Neutrophil (primary cell): Measurements from ENCODE around the gene ABR.

Experiments
- H3K27ac ChIP-seq: fragments of 200-600 bp; sonication (generic); 2 replicates; pipeline ENCODE4 v1.5.1; 2016; ENCODE audit warnings: mild to moderate bottlenecking, moderate library complexity
- H3K27me3 ChIP-seq: fragments of 200-600 bp; sonication (generic); 2 replicates; pipeline ENCODE4 v1.6.0; 2016; ENCODE audit warnings: mild to moderate bottlenecking
- H3K36me3 ChIP-seq: fragments of 200-600 bp; sonication (generic); 2 replicates; pipeline ENCODE4 v1.5.1; 2017
- H3K4me1 ChIP-seq, 2 experiments: fragments of 200-600 bp in 1 of 2; sonication (generic) in 1 of 2; 1 replicate in 1 of 2; 2 replicates in 1 of 2; pipeline versions ENCODE4 v1.5.1 to v1.6.1; 2013 to 2016; ENCODE audit warnings: low read depth in 1 of 2, low read length in 1 of 2, mild to moderate bottlenecking in 1 of 2, moderate library complexity in 1 of 2; ENCODE audit not compliant: control insufficient read depth in 1 of 2, insufficient read depth in 1 of 2
- H3K4me3 ChIP-seq, 2 experiments: fragments of 200-600 bp in 1 of 2; sonication (generic) in 1 of 2; 1 replicate in 1 of 2; 2 replicates in 1 of 2; pipeline ENCODE4 v1.5.1; 2013 to 2016; ENCODE audit warnings: low read depth in 1 of 2, low read length in 1 of 2, mild to moderate bottlenecking in 1 of 2, moderate library complexity in 1 of 2
- H3K9me3 ChIP-seq: fragments of 200-600 bp; sonication (generic); 2 replicates; pipeline ENCODE4 v1.5.1; 2016
- TF ChIP-seq, protein P1 (sequence below): fragments of 200-600 bp; sonication (generic); IDR thresholded peaks from 2 replicates; pipeline ENCODE4 v1.5.1; 2016; ENCODE audit warnings: antibody characterized with exemption

ABR gene

GRCh38 chr17:1147664-1148063, 32.1 kb downstream of the ABR start:
- Histone ChIP-seq H3K27me3 (no peaks in the 10 kb centered on the region), H3K27ac (no peak overlapping the region), H3K4me3 (no peak overlapping the region), H3K9me3 (no peaks in the 10 kb centered on the region), H3K36me3 (no peaks in the 10 kb centered on the region), H3K4me1 (no peaks in the 10 kb centered on the region)
- TF ChIP-seq, protein P1, sequence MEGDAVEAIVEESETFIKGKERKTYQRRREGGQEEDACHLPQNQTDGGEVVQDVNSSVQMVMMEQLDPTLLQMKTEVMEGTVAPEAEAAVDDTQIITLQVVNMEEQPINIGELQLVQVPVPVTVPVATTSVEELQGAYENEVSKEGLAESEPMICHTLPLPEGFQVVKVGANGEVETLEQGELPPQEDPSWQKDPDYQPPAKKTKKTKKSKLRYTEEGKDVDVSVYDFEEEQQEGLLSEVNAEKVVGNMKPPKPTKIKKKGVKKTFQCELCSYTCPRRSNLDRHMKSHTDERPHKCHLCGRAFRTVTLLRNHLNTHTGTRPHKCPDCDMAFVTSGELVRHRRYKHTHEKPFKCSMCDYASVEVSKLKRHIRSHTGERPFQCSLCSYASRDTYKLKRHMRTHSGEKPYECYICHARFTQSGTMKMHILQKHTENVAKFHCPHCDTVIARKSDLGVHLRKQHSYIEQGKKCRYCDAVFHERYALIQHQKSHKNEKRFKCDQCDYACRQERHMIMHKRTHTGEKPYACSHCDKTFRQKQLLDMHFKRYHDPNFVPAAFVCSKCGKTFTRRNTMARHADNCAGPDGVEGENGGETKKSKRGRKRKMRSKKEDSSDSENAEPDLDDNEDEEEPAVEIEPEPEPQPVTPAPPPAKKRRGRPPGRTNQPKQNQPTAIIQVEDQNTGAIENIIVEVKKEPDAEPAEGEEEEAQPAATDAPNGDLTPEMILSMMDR: no peak

DNA sequence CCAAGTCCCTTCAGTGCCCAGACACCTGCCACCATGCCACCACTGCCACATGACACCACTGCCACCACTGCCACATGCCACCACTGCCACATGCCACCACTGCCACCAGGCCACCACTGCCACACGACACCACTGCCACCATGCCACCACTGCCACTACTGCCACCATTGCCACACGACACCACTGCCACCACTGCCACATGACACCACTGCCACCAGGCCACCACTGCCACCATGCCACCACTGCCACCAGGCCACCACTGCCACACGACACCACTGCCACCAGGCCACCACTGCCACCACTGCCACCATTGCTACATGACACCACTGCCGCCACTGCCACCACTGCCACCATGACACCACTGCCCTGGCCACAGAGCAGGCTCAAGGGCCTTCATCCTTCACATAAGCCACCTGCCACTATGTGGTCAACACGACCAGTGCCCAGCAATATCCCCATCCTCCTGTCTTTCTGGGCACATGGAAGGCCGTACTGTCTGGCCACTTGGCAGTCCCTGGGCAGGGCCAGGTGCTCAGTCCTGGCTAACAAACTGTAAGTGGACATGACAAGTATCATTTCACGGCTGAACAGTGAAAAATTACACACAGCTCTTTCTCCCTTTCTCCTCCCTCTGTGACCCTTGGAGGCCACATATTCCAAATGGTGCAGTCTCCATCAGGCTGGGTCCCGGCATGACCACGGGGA, 33.1 kb downstream of the ABR start:
- Histone ChIP-seq H3K36me3 (no peaks in the 10 kb centered on the region), H3K9me3 (no peaks in the 10 kb centered on the region), H3K27ac (no peak overlapping the region), H3K4me3 (no peak overlapping the region), H3K27me3 (no peaks in the 10 kb centered on the region), H3K4me1 (no peaks in the 10 kb centered on the region)
- TF ChIP-seq, protein P1: no peak

DNA sequence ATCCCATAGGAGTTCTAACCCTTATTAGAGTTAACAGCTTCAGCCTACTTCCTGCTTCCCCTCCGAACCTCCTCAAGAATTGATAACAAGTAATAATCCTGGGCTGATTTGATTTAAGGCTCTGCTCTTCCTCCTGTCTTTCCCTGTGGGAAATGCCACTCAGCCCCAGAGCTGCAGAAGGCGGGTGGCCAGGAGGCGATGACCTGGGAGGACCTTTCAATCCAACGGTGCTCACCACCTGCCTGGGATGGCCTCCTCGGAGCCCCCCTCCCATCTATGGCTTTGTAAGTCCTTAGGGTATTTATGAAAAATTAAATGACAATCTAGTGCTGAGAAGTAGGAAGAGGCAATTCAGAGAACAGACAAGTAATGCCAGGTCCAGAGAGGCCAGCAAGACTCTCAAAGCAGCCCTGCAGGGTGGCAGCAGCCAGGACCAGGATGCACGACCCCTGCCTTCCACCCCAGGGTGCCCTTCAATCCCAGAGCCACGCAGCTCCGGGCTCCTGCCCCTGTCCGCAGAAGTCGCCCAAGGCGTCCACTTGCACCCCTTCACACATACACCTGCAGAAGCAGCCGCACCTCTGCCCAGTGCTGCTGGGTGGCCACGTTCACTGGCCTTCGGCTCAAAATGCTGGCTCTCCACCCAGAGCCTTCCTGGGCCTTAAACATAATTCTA, 34.3 kb downstream of the ABR start:
- no peak overlapping the region for H3K27ac ChIP-seq
- no peaks in the 10 kb centered on the region for H3K4me1 ChIP-seq
- no peak overlapping the region for H3K4me3 ChIP-seq
- H3K36me3 ChIP-seq: no peaks in the 10 kb centered on the region
- H3K9me3 ChIP-seq: no peaks in the 10 kb centered on the region
- TF ChIP-seq, protein P1: no peak
- H3K27me3 ChIP-seq: no peaks in the 10 kb centered on the region

GRCh38 chr17:1144162-1144561, 35.6 kb downstream of the ABR start:
- TF ChIP-seq, protein P1: no peak
- Histone ChIP-seq H3K27me3 (no peaks in the 10 kb centered on the region), H3K9me3 (no peaks in the 10 kb centered on the region), H3K4me1 (no peaks in the 10 kb centered on the region), H3K4me3 (no peak overlapping the region), H3K36me3 (no peaks in the 10 kb centered on the region), H3K27ac (no peak overlapping the region)

DNA sequence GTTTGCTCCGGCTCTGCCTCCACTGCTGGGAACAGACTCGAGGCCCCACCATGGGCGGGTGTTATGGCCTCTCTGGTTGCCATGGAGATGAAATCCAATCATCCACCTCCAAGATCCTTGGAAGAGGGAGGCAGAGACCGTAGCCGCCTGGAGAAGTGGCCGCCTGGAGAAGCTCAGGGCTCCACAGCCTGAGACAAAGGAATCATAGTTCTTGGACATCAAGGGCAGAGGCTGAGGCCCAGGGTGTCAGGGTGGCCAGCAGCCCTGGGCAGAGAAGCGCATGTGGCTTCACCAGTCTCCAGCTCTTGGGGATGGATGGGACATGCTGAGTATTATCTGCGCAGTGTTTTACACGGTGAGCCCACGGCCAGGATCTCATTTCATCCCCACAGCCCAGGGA, 36.2 kb downstream of the ABR start:
- no peak overlapping the region for H3K4me3 ChIP-seq
- H3K27me3 ChIP-seq: no peaks in the 10 kb centered on the region
- no peak overlapping the region for H3K27ac ChIP-seq
- no peaks in the 10 kb centered on the region for H3K4me1 ChIP-seq
- TF ChIP-seq, protein P1: no peak
- H3K9me3 ChIP-seq: no peaks in the 10 kb centered on the region
- H3K36me3 ChIP-seq: no peaks in the 10 kb centered on the region
